Keratinocyte (primary cell): ENCODE results near the gene MTHFD1L.

Experiments used
- EZH2 ChIP-seq: IDR thresholded peaks from one replicate; pipeline ENCODE4 v1.6.1; 2012; ENCODE audit warnings: inconsistent platforms, mild to moderate bottlenecking, low read length, moderate library complexity
- TF ChIP-seq, protein P1 (sequence below), 3 experiments: IDR thresholded peaks in 1 of 3; conservative IDR thresholded peaks in 1 of 3; optimal IDR thresholded peaks in 1 of 3; 2 replicates in 2 of 3; 3 replicates in 1 of 3; pipeline versions ENCODE3 to v1.5.1; 2011; ENCODE audit warnings: low read length in 3 of 3, mild to moderate bottlenecking in 3 of 3, moderate library complexity in 2 of 3, control low read depth in 1 of 3, inconsistent platforms in 1 of 3; ENCODE audit not compliant: insufficient read depth in 2 of 3; ENCODE audit errors: extremely low read depth in 1 of 3

- TF ChIP-seq, protein P1, sequence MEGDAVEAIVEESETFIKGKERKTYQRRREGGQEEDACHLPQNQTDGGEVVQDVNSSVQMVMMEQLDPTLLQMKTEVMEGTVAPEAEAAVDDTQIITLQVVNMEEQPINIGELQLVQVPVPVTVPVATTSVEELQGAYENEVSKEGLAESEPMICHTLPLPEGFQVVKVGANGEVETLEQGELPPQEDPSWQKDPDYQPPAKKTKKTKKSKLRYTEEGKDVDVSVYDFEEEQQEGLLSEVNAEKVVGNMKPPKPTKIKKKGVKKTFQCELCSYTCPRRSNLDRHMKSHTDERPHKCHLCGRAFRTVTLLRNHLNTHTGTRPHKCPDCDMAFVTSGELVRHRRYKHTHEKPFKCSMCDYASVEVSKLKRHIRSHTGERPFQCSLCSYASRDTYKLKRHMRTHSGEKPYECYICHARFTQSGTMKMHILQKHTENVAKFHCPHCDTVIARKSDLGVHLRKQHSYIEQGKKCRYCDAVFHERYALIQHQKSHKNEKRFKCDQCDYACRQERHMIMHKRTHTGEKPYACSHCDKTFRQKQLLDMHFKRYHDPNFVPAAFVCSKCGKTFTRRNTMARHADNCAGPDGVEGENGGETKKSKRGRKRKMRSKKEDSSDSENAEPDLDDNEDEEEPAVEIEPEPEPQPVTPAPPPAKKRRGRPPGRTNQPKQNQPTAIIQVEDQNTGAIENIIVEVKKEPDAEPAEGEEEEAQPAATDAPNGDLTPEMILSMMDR (optimal IDR thresholded peaks at IDR 0.05 in 1 of 3, IDR thresholded peaks at IDR 0.05 in 1 of 3, conservative IDR thresholded peaks at IDR 0.05 in 1 of 3; ENCODE audit: extremely low read depth in 1 of 3, insufficient read depth in 2 of 3, low read length in 3 of 3): peak; percentile 38 to 60 (median 54)
- TF ChIP-seq EZH2: no peak
These were observed at the start of gene MTHFD1L for GRCh38 chr6:150865406-150866146.
